ENCODE results near the gene IFT172. TPM values are rescaled to one million over a fixed set of nuclear protein-coding genes. Genes with fewer than 3 reads are reported as not detected.

Gene IFT172
- total and polyA plus RNA-seq, 2 of the 4 experiments (the other 2 are of a cell fraction), result 18.8 to 25.5 TPM

GRCh38 chr2:27520316-27520715, 30.8 kb upstream of the IFT172 start:
- Histone ChIP-seq H3K27ac (ENCODE audit: insufficient read depth, low read length) (no peak overlapping the region), H3K4me2 (ENCODE audit: low read depth, low read length) (no peak overlapping the region), H2BK5ac (ENCODE audit: low read depth, low read length, poor library complexity, severe bottlenecking) (no peak overlapping the region), H3K79me1 (ENCODE audit: low read depth in 1 of 2, low read length in 2 of 2) (no peaks in the 10 kb centered on the region), H4K91ac (ENCODE audit: insufficient read depth, low read depth, low read length) (no peak overlapping the region), H3K36me3 (ENCODE audit: control insufficient read depth, insufficient read depth, low read length) (no peaks in the 10 kb centered on the region), H3K18ac (ENCODE audit: low read depth, low read length) (no peak overlapping the region), H2AK5ac (ENCODE audit: low read depth, low read length) (no peak overlapping the region), H3K4me1 (ENCODE audit: control insufficient read depth, insufficient read depth, low read length) (no peaks in the 10 kb centered on the region), H4K5ac (ENCODE audit: low read depth, low read length) (no peak overlapping the region), H2AK9ac (replicated peaks; ENCODE audit: low read depth, low read length, poor library complexity) (no peak overlapping the region), H3K27me3 (ENCODE audit: control insufficient read depth, insufficient read depth, low read length) (peaks cover 28% of the 10 kb centered on the region), H3K14ac (replicated peaks; ENCODE audit: low read depth, low read length) (no peak overlapping the region), H3K9ac (ENCODE audit: low read depth, low read length) (no peak overlapping the region), H3K4ac (ENCODE audit: low read depth, low read length) (no peak overlapping the region), H2BK20ac (ENCODE audit: low read depth, low read length) (no peak overlapping the region), H3K56ac (ENCODE audit: extremely low read depth, insufficient read depth, low read length) (no peak overlapping the region), H2BK120ac (ENCODE audit: low read depth, low read length) (no peak overlapping the region), H2AFZ (replicated peaks; ENCODE audit: low read length, poor library complexity) (no peak overlapping the region), H2BK15ac (ENCODE audit: low read depth, low read length) (no peak overlapping the region), H3K23ac (ENCODE audit: low read depth, low read length) (no peak overlapping the region), H4K20me1 (ENCODE audit: insufficient read depth, low read length) (no peaks in the 10 kb centered on the region), H3K9me1 (ENCODE audit: insufficient read depth, low read length) (no peaks in the 10 kb centered on the region), H3K4me3 (ENCODE audit: insufficient read depth, low read depth, low read length) (no peak overlapping the region), H4K8ac (ENCODE audit: low read depth in 2 of 2, low read length in 2 of 2) (no peak overlapping the region), H3K9me3 (ENCODE audit: control insufficient read depth, insufficient read depth, low read length) (0 out of 2 replicates have a peak, but pooled peaks cover 2% of the 10 kb centered on the region)
- in situ Hi-C loops (cut with MboI; ENCODE audit: low sequenced_read_pairs), result no loop called here
- CTCF ChIA-PET, result no interaction called here
- TF ChIP-seq RAD21 (IDR thresholded peaks at IDR 0.05; ENCODE audit: low read length) (no peak), CHD1 (IDR thresholded peaks at IDR 0.05; ENCODE audit: low read depth, low read length) (no peak), FOS (IDR thresholded peaks at IDR 0.05; ENCODE audit: low read depth, low read length) (no peak), BHLHE40 (IDR thresholded peaks at IDR 0.05; ENCODE audit: low read depth, low read length) (no peak), MXI1 (IDR thresholded peaks at IDR 0.05; ENCODE audit: borderline replicate concordance, low read depth, low read length) (no peak), CEBPB (IDR thresholded peaks at IDR 0.05; ENCODE audit: low read depth, low read length) (no peak), RFX5 (IDR thresholded peaks at IDR 0.05; ENCODE audit: low read depth, low read length) (no peak), SMC3 (IDR thresholded peaks at IDR 0.05; ENCODE audit: low read depth, low read length) (no peak), RCOR1 (IDR thresholded peaks at IDR 0.05; ENCODE audit: insufficient replicate concordance, low read length) (no peak), POLR2A (IDR thresholded peaks at IDR 0.05; ENCODE audit: low read depth, low read length) (no peak), MAZ (IDR thresholded peaks at IDR 0.05; ENCODE audit: borderline replicate concordance, low read depth, low read length) (no peak), MAFK (IDR thresholded peaks at IDR 0.05; ENCODE audit: low read depth, low read length) (no peak), NFE2L2 (IDR thresholded peaks at IDR 0.05; ENCODE audit: low read depth, low read length) (no peak)
- TF ChIP-seq, protein P1, sequence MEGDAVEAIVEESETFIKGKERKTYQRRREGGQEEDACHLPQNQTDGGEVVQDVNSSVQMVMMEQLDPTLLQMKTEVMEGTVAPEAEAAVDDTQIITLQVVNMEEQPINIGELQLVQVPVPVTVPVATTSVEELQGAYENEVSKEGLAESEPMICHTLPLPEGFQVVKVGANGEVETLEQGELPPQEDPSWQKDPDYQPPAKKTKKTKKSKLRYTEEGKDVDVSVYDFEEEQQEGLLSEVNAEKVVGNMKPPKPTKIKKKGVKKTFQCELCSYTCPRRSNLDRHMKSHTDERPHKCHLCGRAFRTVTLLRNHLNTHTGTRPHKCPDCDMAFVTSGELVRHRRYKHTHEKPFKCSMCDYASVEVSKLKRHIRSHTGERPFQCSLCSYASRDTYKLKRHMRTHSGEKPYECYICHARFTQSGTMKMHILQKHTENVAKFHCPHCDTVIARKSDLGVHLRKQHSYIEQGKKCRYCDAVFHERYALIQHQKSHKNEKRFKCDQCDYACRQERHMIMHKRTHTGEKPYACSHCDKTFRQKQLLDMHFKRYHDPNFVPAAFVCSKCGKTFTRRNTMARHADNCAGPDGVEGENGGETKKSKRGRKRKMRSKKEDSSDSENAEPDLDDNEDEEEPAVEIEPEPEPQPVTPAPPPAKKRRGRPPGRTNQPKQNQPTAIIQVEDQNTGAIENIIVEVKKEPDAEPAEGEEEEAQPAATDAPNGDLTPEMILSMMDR (conservative IDR thresholded peaks at IDR 0.05; ENCODE audit: low read depth, low read length), result no peak
- TF ChIP-seq, protein P2, sequence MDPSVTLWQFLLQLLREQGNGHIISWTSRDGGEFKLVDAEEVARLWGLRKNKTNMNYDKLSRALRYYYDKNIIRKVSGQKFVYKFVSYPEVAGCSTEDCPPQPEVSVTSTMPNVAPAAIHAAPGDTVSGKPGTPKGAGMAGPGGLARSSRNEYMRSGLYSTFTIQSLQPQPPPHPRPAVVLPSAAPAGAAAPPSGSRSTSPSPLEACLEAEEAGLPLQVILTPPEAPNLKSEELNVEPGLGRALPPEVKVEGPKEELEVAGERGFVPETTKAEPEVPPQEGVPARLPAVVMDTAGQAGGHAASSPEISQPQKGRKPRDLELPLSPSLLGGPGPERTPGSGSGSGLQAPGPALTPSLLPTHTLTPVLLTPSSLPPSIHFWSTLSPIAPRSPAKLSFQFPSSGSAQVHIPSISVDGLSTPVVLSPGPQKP (IDR thresholded peaks at IDR 0.05; ENCODE audit: borderline replicate concordance, low read depth, low read length), result no peak
- TF ChIP-seq, protein P3, sequence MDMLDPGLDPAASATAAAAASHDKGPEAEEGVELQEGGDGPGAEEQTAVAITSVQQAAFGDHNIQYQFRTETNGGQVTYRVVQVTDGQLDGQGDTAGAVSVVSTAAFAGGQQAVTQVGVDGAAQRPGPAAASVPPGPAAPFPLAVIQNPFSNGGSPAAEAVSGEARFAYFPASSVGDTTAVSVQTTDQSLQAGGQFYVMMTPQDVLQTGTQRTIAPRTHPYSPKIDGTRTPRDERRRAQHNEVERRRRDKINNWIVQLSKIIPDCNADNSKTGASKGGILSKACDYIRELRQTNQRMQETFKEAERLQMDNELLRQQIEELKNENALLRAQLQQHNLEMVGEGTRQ (IDR thresholded peaks at IDR 0.05; ENCODE audit: low read depth, low read length), result no peak
- ATAC-seq (ENCODE audit: low read depth) (no peak), DNase-seq (no peak)
- POLR2A ChIA-PET (ENCODE audit: unreplicated experiment), result no interaction called here
- intact Hi-C loops (cut with micrococcal nuclease), result no loop called here
- BruUV-seq (replicated peaks), result no TSS peak
- dilution Hi-C loops (cut with HindIII; ENCODE audit: low sequenced_read_pairs, unreplicated experiment), result no loop called here
- WGBS, 2 experiments (ENCODE audit: extremely low coverage in 2 of 2, insufficient read length in 1 of 2), result 63% methylated on average over 1 of the region's 2 CpGs; no CpG with 5 or more reads in 1 of the 2 experiments
